GM10248 (cell line): ENCODE data around the gene HOXD1.

Experiments
- CTCF ChIA-PET: fragments of 300-600 bp; sonication (Branson Sonifier 250); formaldehyde crosslinking; extraction: SDS; loops from one replicate; lab custom pipeline; 2021; ENCODE audit warnings: antibody characterized with exemption; lab: Yijun Ruan, JAX
- POLR2A ChIA-PET: fragments of 350-650 bp; sonication (Branson Sonifier 250); formaldehyde crosslinking; extraction: SDS; loops from one replicate; lab custom pipeline; 2020; ENCODE audit warnings: antibody characterized with exemption; lab: Yijun Ruan, JAX
- DNase-seq: peaks from one replicate; pipeline ENCODE4 v3.0.0; 2012; ENCODE audit errors: extremely low spot score
- CTCF ChIP-seq: IDR thresholded peaks from 2 replicates; pipeline ENCODE4 v1.5.1; 2012; ENCODE audit warnings: mild to moderate bottlenecking, low read depth; ENCODE audit errors: extremely low read depth, missing control alignments, control extremely low read depth

Gene HOXD1

GRCh38 chr2:176152350-176153181 is 35.9 kb upstream of the HOXD1 start:
- no peak for TF ChIP-seq CTCF
- ChIA-PET CTCF (interaction anchor here (1.0 to 1.6 kb wide), 2 partner anchors 10 to 12 kb away, joined by 3 to 5 read pairs; no protein-coding TSS in a partner anchor), POLR2A (no interaction called here)
- no peak for DNase-seq

DNA sequence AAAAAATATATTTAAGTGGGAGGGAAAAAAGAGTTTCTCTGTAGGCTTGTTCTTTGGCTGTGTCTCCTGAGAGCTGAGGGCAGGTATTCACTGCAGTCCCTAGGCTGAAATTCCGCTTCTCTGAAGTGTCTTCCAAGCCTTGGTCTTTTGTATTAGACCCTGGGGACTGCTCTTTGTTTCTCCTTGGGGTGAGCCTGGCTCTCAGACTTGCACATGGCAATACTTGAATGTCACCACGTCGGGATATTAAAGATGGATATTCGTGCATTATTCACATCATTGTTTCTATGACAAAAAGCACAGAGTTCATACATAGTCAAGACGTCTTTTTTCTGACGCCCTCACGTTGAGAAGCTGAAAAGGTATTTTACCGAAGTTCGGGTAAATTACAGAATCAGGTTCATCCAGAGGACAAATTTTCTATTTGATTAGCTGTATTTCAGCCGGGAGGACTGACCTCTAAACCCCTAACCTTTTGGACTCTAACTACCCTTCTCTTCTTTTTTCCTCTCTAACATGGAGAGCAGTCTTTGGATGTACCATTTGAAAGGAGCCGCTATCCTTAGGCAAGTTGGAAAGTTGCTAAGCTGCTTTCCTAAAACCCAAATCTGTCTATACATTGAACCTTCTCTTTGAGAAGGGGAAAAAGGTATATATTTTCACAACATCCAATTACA is 33.8 kb upstream of the HOXD1 start:
- TF ChIP-seq CTCF = no peak
- no peak for DNase-seq
- ChIA-PET CTCF (interaction anchor here (0.7 to 1.6 kb wide), 5 partner anchors 11 to 994 kb away, joined by 3 to 6 read pairs (median 3); no protein-coding TSS in a partner anchor), POLR2A (no interaction called here)

- DNase-seq = no peak
- TF ChIP-seq CTCF = no peak
- POLR2A ChIA-PET = no interaction called here
- CTCF ChIA-PET = interaction anchor here (0.8 to 1.6 kb wide), 5 partner anchors 12 to 993 kb away, joined by 3 to 6 read pairs (median 3); no protein-coding TSS in a partner anchor
Measured at GRCh38 chr2:176155356-176156044, 33.0 kb upstream of the HOXD1 start.

GRCh38 chr2:176156301-176156806 is 32.1 kb upstream of the HOXD1 start:
- no peak for TF ChIP-seq CTCF
- ChIA-PET POLR2A (no interaction called here), CTCF (interaction anchor here (1.4 kb wide), 1 partner anchor 16 kb away, joined by 3 read pairs; no protein-coding TSS in a partner anchor)
- DNase-seq = no peak

- CTCF ChIA-PET = interaction anchor here (1.4 kb wide), 1 partner anchor 17 kb away, joined by 3 read pairs; no protein-coding TSS in a partner anchor
- DNase-seq = no peak
- no peak for TF ChIP-seq CTCF
- POLR2A ChIA-PET = no interaction called here
Measured at GRCh38 chr2:176156807-176157498, 31.5 kb upstream of the HOXD1 start, which contains the start of gene HOXD3. HOXD3 (plus strand) TSS chr2:176157307; CDS start chr2:176169115, 11,808 bp downstream.
